GM21737 (cell line): ENCODE measurements around the gene NEK7.

ENCODE experiments used
- ATAC-seq: cut with Tn5 transposase; IDR thresholded peaks from one replicate; pipeline ENCODE4 v1.9.1; 2021; ENCODE audit warnings: mild to moderate bottlenecking, moderate library complexity; ENCODE audit not compliant: unreplicated experiment

Gene NEK7

GRCh38 chr1:198333744-198334143 is 176.9 kb downstream of the NEK7 start:
- ATAC-seq: no peak

- no peak for ATAC-seq
Observed at GRCh38 chr1:198335663-198336062, 178.9 kb downstream of the NEK7 start.

GRCh38 chr1:198337886-198338285 is 181.1 kb downstream of the NEK7 start:
- no peak for ATAC-seq

- no peak for ATAC-seq
Observed at GRCh38 chr1:198340139-198340538, 183.3 kb downstream of the NEK7 start.

DNA sequence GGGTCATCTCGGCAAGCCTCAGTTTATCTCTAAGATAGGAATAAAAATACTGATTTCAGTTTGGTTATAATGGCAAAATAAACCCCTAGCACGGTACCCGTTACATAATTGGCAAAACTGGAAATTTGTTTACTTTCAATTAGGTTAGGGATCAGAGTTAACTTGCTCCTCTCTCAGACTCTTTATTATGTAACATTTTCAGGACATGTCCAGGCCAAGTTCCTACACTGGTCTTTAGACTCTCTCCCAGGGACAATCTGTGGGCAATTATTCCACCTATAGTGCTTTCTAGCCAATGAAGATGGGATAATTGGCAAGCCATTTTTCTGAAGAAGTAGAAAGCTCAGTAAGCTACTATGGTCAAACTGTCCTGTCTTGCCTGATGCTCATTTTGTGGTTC is 189.4 kb downstream of the NEK7 start:
- ATAC-seq: no peak

- ATAC-seq: no peak
Observed at GRCh38 chr1:198350456-198350855, 193.7 kb downstream of the NEK7 start.

DNA sequence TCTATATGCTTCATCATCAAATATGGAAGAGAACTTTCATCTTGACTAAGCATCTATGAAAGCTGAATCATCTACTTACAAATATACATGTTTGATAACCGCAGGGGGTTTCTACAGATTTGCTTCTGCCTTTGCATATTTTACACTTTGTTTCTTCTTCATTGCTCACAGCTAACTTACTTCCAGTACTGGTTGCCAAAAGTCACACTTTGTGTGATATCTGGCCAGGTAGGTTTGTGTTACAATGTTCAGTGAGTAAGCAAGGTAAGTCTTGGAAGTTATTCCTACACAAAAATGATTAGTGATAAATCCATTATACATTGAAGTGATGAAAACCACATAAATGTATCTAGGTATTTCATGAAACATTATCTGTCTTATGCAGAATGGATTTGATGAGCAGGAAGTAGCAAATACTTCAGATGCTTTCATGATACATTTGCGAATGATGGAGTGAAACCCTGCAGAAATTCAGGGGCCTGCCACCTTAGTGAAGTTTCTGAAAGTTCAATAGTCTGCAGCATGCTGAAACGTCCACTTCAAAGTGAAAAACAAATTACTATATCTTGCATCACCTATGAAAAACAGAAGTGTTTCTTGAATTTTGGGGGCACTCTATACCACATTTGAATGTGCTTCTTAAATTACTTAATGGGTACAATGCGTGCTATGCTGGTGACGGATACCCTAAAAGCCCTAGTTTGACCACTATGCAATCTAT is 196.3 kb downstream of the NEK7 start:
- peak; percentile 72 for ATAC-seq

DNA sequence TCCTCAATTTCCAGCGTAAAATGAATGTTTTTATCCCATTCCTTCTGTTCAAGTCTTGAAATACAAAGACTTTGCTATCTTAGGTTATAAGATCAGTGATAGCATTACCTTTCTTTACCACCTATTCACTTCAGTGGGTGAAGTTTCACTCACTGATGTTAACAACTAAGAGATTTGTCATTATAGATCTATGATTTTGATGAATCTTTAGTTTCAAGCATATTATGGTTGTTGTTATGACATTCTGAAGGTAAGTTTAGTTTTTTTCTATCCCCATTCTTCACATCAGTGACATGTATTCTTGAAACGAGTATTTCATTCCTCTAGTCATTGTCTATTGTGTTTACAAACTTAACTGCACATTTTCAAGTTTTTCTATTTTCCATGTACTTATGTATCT is 201.1 kb downstream of the NEK7 start:
- no peak for ATAC-seq

DNA sequence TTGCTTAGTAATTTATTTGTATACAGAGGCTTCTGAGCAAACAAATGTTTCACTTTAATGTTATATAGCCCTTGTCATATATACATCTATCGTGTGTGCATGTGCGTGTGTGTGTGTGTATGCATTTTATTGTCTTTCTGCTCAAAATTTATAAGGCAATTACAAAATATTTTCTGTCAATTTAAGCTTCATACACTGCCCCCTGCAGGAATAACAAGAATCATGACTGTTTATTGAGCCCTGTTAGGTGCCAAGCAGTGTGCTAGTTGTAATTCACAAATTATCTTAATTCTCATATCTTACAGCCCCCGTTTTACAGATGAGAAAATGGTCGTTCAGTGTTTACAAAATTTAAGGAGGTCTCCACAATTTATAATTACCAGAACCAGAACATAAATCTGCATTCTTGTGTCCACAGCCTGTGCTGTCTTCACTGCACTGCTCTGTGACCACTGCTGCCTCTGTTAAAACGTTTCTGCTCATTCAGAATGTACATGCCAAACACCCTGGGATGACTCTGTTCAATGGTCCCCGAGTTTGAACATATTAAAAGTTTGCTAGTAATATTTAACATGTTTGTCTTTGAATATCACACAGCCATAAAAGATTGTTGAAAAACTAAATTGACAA is 202.3 kb downstream of the NEK7 start:
- no peak for ATAC-seq

GRCh38 chr1:198360208-198360729 is 203.5 kb downstream of the NEK7 start:
- no peak for ATAC-seq

GRCh38 chr1:198361237-198361767 is 204.5 kb downstream of the NEK7 start:
- no peak for ATAC-seq

GRCh38 chr1:198363625-198364151 is 206.9 kb downstream of the NEK7 start:
- no peak for ATAC-seq

- ATAC-seq: no peak
Observed at GRCh38 chr1:198364471-198364870, 207.7 kb downstream of the NEK7 start.

DNA sequence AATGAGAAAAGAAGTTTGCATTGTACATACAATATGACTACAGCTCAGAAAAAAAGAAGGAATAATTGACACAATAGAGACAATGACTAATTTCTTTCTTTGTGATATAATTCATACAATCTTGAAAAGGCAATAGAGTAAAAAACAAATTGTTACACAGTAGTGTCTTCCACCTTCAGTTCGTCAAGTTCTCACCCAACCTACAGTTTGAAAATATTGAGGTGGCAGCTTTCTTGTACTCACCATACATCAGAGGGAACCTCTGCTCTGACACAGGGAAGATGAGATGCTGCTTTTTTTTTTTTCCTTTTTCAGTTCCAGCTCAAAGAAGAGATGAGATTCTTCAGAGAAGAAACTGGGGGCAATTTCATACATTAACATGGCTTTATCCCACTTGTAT is 210.5 kb downstream of the NEK7 start:
- no peak for ATAC-seq

GRCh38 chr1:198370996-198371395 is 214.2 kb downstream of the NEK7 start:
- ATAC-seq: no peak
